Measurements from ENCODE around the gene CA10. TPM values are rescaled to one million over a fixed set of nuclear protein-coding genes. Genes with fewer than 3 reads are reported as not detected.

Gene CA10
- total RNA-seq, 1 experiment from 2014 or later: not detected

DNA sequence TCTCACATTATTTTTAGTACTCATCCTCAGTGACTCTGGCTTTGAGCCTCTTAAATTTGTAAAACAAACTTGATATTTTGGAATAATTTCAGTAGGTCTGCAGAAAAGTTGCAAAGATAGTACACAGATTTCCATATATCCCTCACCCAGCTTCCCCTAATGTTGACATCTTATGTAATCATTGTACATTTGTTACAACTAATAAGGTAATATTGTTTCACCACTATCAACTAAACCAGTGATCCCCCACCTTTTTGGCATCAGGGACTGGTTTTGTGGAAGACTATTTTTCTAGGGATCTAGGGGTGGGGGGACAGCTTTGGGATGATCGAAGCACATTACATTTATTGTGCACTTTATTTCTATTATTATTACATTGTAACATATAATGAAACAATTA, 391.2 kb downstream of the CA10 start:
- DNase-seq (ENCODE audit: low spot score): no peak

DNA sequence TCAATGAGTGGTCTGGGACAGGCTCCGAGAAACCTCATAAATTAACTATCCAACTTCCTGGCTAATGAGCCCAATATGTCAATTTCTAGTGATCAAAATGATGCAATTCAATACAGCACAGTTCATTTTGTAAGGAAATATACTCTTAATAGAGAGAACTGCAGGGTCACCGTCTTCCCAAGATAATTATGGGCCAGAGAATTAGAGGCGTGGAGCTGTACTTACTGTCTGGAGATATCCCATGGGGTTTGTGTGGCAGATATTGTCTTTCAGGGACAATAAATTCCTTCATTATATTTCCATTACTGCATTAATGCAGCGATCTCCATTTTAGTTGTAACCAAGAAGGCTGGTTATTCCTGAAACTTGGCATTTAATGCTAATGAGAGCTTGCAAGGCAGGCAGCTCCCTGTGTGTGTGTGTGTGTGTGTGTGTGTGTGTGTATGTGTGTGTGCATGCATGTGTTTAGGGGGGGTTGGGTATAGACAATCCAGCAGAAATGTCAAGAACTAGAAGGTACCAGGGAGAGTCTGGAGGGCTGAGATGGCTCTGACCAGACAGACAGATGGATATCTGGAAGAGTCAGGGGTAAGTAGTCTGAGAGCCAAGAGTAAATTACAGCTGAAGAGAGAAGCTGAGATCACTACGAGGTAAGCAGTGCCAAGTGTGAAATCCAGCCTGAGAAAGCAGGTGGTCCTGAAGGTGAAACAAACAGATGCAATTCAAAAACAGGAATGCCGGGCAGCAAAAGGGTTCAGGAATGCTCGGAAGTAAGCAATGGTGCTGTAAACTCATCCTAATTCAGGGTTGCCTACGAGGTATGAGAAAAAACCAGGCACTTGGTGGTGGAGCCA, 393.0 kb downstream of the CA10 start:
- DNase-seq (ENCODE audit: low spot score): no peak

DNA sequence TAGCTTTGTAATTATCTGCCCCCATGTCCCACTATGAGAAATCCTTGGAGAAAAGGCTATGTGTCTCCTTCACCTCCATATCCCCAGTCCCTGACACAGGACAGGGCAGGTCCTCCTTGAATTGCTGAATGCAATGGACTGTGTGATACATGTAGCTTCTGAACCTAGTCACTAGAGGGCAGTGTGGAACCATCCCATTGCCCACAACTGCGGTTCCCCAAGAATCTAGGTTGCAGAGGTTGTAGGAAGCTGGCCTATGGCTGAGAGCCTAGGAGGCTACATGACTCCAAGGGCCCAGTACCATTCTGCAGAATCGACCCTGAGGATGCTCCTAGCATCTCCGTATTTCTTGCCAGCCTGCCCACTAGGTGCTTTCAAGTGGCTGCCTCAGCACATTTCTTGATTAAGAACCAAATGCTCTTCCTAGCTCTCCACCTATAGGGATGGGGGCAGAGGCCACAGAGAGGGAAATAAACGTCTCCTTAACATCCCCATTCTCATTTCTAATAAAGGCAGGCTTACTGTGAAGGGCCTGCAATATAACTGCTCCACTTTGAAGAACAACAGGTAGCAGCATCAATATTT, 394.0 kb downstream of the CA10 start:
- peak; percentile 75 for DNase-seq (ENCODE audit: low spot score)

DNA sequence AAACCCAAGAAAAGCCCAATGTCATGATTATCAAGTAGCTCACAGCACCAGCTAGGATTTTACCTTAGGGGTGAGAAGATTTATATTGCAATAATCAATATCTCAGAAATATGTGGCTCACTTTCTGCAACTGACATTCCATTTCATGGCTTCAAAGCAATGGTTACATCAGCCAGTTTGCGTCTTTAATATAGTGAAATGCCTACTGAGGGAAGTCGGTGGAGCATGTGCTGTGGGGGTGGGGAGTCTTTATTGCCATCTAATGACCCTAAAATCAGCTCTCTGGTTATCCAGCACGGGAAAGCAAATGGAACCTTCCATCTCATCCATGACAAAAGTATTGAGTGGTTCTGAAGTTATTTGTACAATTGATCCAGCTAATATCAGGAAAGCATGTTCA, 395.5 kb downstream of the CA10 start:
- no peak for DNase-seq (ENCODE audit: low spot score)

DNA sequence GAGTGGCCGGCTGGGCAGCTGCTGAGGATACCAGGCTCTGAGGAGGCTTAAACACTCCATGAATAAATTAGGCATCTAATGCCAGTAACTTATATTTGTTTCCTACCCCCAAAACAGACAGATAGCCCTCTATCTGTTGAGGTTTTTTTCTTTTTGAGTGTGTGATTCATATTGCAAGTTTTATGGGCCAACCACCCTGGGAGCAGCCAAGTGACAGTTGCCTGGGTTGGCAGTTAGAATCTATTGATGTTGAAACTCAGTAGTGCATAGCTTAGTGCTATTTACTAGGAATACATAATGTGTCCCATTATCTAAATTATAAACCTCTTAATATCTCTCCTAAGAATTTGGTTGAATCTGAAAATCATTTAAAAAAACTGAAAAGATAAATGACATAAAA, 397.4 kb downstream of the CA10 start:
- DNase-seq (ENCODE audit: low spot score): no peak

DNA sequence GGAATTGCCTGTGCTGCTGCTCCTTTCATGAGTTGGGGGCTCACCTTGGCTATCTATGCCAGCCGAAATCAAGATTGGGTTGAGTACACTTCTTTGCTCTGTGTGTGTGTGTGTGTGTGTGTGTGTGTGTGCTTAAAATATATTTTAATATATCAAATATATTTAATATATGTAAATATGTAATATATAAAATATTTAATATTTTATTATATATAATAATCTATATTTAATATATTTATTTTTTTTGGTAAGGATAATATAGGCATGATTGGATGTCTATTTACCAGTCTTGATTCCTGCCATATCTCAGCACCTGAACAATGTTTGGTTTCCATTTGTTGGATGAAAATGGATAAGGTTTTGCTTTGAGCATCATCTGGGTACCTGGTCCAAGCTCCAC, 399.3 kb downstream of the CA10 start:
- DNase-seq (ENCODE audit: low spot score): no peak

DNA sequence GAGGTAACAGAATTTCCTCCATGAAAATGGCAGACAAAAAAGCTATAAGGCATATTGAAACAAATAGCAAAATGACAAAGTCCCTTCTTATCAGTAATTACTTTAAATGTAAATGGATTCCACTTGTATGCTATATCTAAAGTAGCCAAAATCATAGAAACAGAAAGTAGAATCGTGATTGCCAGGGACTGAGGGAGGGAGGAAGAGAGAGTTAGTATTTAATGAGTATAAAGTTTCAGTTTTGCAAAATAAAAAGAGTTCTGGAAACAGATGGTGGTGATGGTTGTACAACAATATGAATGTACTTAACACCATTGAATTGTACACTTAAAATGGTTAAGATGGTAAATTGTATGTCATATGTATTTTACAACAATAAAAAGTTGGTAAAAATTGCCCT, 407.4 kb downstream of the CA10 start:
- no peak for DNase-seq (ENCODE audit: low spot score)

DNA sequence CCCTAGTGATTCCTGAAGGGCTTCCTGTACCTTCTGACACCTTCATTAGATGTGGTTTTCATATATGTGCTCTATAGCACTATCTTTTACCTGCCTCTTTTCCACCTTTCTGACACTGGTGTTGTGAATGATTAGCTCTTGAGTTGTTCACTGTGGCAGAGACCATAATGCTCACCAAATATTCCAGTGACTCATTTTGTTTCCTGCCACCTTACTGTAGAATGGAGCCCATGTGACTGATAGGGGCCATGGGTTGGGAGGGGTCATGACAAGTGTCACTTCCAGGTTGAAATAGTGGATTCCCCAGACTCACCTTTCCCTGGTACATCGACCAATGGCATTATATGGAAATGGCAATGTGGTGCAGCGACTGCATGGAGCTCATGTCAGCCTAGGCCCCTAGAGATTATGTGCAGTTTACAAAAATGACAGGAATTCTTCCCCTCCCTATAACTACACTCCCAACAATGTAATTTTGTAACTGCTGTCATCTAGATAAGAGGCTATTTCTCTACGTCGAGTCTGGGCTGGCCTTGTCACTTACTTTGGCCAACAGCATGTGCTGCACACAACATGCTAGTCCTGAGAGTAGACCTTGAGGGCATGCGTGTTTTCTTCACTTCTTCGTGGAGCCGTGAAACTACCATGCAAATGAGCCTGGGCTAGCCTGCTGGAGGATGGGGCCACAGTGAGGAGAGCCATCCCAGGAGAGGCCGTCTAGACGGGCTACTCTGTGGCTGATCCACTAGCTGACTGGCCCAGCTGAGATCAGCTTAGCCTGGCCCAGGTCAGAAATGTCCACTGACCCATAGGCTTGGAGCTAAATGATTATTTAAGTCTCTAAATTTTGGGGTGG, 409.5 kb downstream of the CA10 start:
- no peak for DNase-seq (ENCODE audit: low spot score)

DNA sequence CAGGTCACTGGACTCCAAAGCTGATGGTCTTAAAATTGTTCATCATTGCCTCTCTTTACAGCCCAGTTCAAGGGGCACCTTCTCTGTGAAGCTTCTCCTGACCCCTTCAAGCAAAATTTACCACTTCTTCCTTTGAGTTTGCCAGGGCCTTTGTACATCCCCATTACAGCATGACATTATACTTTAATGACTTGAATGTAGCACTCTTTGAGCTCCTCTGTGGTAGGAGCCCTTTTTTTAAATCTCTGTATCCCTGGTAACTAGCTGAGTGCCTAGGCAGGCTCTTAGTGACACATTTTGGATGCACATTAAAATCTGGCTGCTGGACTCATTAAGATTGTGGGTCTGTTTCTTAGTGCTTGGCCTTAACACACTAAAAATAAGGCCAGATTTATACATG, 412.1 kb downstream of the CA10 start:
- DNase-seq (ENCODE audit: low spot score): no peak

DNA sequence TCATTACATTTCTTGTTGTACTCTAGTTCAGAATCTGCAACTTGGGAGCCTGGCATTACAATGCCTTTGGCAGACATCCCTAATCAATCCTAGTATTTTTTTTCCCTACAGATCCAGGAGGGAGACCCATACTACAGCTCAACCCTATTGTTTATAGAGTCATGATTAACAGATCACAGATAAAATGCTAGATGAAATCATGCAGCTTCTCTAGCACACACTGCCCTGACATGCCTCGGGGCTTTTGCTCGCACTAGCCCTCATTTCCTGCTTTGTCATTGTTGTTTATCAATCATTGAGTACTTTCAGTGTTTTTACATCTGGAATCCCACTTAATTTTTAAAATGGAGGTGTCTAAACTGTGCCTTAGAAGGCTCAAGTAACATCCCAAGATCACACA, 412.5 kb downstream of the CA10 start:
- DNase-seq (ENCODE audit: low spot score): no peak

DNA sequence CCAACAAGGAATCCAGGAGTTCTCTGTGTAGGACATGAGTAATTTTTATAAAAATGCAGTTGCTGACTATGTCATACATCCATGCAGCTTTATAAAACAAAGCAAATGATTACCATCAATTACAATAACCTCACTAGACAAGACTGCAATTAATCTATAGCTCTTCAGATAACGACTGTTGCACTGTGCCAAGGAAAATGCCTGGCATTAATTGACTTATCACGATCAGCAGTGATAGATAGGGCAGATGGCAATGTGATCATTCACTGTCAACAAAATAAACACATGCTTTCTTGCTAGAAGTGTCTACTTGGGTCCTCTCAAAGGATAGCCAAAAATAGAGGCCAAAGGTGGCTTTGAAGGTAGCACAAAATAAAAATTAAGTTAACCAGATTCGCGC, 415.0 kb downstream of the CA10 start:
- DNase-seq (ENCODE audit: low spot score): no peak

DNA sequence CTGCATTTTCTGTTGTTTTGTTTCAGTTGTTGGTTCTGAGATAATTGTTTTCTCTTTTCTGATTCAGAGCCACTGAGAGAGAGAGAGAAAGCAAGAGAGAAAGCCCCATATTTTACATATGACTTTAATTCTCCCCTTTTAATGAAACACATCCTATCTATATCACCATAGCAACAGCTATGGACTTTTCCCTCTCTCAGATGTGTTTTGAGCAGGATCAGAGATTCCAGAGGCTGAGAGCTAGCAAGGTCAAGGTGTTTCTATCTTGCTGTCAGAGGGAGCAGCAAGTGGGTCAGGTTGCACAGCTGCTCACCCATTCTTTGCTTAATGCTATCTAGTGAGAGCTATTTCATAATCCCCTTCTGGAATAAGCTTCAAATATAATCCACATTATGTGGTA, 415.9 kb downstream of the CA10 start:
- no peak for DNase-seq (ENCODE audit: low spot score)

DNA sequence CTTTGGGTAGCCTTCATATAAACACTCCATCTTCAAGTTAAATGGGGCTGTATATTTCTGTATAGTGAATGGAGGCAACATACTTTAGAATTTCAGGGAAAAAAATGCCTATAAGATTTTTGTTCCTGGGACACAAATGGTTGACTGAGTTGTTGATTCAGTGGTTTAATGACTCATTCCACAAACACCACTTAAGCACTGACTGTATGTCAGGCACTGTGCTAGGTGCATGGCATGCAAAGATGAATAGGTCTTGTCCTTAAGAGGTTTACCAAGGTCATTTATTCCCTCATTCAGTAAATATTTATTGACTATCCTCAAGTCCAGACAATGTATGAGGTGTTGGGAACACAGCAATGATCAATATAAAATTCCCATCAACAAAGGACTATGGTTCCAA, 417.1 kb downstream of the CA10 start:
- no peak for DNase-seq (ENCODE audit: low spot score)

DNA sequence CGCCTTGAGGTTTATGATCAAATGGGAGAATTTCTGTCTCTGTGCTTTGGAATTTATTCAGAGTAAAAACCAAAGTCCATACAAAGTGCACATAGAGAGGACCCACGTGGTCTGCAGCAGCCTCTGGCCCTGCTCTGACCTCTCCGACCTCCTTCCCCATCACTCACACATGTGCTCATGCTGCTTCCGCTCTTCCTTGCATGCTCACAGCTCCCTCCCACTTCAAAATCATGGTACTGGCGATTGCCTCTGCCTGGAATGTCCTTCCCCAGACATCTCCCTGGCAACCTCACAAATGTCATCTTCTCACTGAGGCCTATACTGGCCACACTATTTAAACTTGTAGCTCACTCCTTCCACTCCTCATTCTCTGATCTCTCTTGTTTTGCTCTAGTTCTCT, 418.0 kb downstream of the CA10 start:
- DNase-seq (ENCODE audit: low spot score): no peak

DNA sequence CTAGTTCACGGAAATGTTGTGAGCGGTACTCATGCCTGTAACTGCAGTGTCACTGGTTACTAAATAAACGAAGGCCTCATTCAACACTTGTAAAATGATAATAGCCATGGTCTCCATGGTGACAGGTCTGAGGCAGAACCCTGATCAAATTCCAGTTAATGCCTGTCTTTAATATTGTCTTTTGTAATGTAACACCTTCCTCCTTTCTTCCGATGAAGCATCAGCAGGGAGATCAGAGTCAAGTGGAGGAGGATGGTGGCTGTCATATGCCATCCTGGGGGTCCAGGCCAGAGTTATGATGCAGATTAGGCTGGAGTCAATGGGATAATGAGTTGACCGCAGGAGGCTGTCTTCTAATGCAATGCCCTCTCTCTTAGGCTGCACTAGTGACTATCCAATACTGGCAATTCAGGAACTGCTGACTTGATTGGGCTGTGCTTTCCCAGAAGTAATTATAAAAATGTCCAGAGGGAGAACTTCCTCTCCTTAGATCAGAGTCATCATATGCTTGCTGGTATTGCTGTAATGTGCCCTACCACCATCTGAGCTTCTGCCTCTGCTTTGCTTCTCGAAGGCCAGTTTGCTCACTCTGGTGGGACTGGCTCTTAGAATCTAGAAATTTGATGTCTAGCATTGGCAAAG, 419.1 kb downstream of the CA10 start:
- DNase-seq (ENCODE audit: low spot score): no peak

DNA sequence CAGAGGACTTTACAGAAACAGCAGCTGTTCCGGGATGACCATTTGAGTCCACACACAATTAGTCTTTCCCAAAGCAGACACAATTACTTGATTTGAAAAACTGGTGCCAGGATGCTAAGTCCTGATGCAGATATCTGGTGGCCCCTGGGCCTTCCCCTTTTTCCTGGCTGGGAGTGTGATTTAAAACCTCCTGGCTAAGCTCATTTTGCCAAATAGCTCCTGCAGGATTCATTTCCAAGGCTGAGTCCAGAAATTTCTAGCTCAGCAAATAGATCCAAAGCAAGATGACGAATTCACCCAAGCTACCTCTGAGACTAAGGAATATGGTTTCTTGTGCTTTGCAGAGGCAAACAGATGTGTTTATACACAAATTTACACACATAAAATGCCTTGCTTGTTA, 422.2 kb downstream of the CA10 start:
- DNase-seq (ENCODE audit: low spot score): no peak

DNA sequence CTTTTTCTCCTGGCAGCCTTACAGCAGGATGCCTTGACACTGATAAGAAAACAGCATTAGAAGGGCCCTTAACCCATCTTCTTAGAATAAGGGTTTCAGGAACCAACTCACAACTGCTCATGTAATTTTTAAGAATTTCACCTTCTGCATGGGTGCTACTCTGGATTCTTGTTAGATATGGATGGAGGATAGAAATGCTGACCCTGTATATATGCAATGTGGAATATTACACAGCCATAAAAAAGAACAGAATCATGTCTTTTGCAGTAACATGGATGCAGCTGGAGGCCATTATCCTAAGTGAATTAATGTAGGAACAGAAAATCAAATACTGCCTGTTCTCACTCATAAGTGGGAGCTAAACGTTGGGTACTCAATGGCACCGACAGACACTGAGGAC, 423.5 kb downstream of the CA10 start:
- DNase-seq (ENCODE audit: low spot score): no peak

DNA sequence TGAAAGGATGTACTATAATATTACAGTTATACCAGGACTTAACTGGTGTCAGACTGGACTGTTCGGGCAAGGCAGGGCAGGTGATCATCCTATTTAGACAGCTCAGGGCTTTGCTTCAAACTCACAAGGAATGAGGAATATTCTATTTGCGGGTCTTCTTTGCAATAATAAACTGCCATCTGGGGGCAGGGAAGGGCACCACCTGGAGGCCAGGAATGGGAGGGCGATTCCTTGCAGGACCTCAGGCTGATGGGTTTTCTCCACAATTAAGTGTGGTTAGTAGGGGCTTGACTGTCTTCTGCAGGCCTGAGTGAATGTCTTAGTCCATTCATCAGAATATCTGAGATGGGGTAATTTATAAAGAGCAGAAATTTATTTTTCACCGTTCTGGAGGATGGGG, 424.1 kb downstream of the CA10 start:
- no peak for DNase-seq (ENCODE audit: low spot score)

DNA sequence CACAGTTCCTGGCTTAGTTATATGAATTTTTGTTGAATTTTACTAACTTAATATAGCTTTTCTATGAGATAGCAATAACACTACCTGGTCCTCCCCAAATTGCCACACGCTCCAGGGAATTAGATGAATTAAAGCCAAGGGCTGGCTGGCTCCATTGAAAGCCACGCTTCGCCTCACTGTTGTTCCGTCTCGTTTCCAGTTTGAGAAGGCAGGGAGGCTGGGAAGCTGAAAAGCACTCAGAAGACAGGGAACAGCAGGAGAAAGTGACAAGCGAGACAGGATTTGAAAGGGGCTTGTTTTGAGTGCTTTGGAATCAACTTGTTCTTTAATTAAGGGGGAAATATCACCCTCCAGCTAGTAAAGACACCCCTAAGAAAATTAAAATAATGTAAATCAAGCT, 425.3 kb downstream of the CA10 start:
- DNase-seq (ENCODE audit: low spot score): no peak

DNA sequence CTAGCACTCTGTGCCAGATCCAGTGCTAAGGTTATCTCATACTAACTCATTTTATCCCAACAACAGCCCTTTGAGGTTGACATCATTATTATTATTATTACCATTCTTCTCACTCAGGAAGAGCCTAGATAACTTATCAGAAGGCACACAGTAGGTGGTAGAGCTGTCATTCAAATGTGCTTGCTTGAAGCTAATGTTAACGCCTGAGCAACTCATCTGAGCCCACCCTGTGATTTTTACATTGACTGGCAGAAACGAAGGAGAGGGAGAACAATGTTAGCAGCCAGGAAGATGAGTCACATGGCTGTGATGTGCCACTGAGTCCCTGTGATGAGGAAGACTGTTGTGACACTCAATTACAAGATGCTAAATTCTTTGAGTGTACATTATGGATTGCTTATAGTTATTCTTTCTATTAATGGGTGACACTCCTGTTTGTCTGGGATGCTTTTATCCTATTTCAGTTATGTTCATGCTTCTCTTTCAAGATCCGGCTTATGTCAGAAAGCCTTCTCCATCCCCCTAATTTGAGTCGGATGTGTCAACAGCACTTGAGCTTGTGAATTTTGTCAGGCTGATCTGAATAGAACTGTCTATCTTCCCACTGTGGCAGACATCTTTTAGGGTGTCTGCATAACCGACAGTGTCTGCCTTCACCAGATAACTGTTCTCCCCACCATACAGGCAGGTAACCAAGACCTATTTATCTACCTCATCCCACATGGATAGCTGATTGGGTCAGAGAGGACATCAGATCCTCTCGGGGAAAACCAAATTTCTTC, 426.4 kb downstream of the CA10 start:
- no peak for DNase-seq (ENCODE audit: low spot score)

DNA sequence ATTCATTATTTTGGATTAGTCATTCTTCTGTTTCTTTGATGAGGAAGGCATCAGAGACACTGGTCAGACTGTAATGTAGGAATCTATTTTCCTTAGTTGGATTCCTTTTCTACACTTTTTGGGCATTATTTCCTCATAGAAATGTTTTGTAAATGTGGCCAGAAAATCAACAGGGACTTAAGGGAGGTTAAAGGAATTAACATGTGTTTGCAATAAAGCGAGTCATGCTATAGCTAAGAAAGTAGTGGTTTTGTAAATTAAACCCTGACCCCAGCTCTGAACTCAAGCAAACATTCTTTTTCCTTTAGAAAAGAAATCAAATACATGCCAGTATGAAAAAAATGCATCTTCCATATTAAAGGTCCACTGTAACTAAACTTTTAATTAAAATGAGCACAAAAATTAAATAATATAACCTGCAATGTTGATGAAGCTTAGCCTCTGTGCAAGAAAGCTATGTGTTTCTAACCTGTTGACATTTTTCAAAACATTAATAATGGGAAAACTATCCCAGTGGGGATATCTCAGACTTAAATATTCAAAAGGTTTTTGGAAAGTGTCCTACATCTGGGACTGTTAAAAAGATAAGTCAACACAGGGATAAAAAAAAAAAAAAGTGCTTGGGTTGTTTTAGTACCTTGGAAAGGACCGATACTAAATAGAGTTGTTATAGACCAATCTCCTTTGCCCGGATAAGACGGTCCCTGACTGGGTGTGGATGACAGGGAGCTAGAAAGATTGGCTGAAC, 428.0 kb downstream of the CA10 start:
- DNase-seq (ENCODE audit: low spot score): no peak

Measured in A172 (cell line).